DOHH2 (cell line): Measurements from ENCODE around the gene UNC5B.

ENCODE experiments used
- H3F3A ChIP-seq: fragments of 200-600 bp; sonication (generic), shearing (Covaris generic); 2 replicates; pipeline ENCODE4 v1.6.0; 2016; ENCODE audit warnings: antibody characterized with exemption, mild to moderate bottlenecking; ENCODE audit not compliant: control insufficient read depth, insufficient read depth
- H3K27ac ChIP-seq: fragments of 200-600 bp; sonication (generic); 2 replicates; pipeline ENCODE4 v1.5.1; 2014; ENCODE audit warnings: low read depth, mild to moderate bottlenecking, low read length, moderate library complexity
- H3K27me3 ChIP-seq: fragments of 200-600 bp; sonication (generic); 2 replicates; pipeline ENCODE4 v1.6.1; 2014; ENCODE audit warnings: mild to moderate bottlenecking, low read length, mixed read lengths; ENCODE audit not compliant: control insufficient read depth
- H3K36me3 ChIP-seq: fragments of 200-600 bp; sonication (generic); 2 replicates; pipeline ENCODE4 v1.6.1; 2014; ENCODE audit warnings: mild to moderate bottlenecking, low read length, moderate library complexity, mixed read lengths; ENCODE audit not compliant: control insufficient read depth
- H3K4me1 ChIP-seq: fragments of 200-600 bp; sonication (generic); 2 replicates; pipeline ENCODE4 v1.6.1; 2014; ENCODE audit warnings: mild to moderate bottlenecking, low read length, mixed read lengths; ENCODE audit not compliant: control insufficient read depth
- H3K4me2 ChIP-seq: fragments of 200-600 bp; sonication (generic); 2 replicates; pipeline ENCODE4 v1.6.0; 2014; ENCODE audit warnings: mild to moderate bottlenecking, low read length, moderate library complexity
- H3K4me3 ChIP-seq: fragments of 200-600 bp; sonication (generic); 2 replicates; pipeline ENCODE4 v1.5.1; 2014; ENCODE audit warnings: mild to moderate bottlenecking, low read length, mixed read lengths
- H3K79me2 ChIP-seq: fragments of 200-600 bp; sonication (generic); 2 replicates; pipeline ENCODE4 v1.6.1; 2014; ENCODE audit warnings: mild to moderate bottlenecking, low read length, mixed read lengths; ENCODE audit not compliant: control insufficient read depth
- H3K9me2 ChIP-seq: fragments of 200-600 bp; sonication (generic); replicated peaks from 2 replicates; pipeline ENCODE4 v1.6.1; 2014; ENCODE audit warnings: mild to moderate bottlenecking, low read length, mixed read lengths; ENCODE audit not compliant: control insufficient read depth
- H3K9me3 ChIP-seq: fragments of 200-600 bp; sonication (generic); 2 replicates; pipeline ENCODE4 v1.6.1; 2014; ENCODE audit warnings: antibody characterized with exemption, low read length, mixed read lengths; ENCODE audit not compliant: control insufficient read depth, insufficient read depth
- H4K20me1 ChIP-seq: fragments of 200-600 bp; sonication (generic); 2 replicates; pipeline ENCODE4 v1.6.0; 2014; ENCODE audit warnings: low read depth, mild to moderate bottlenecking, antibody characterized with exemption, low read length, moderate library complexity; ENCODE audit not compliant: control insufficient read depth, insufficient read depth
- EZH2phosphoT487 ChIP-seq: fragments of 200-600 bp; sonication (generic); IDR thresholded peaks from 2 replicates; pipeline ENCODE4 v1.6.1; 2017; ENCODE audit warnings: borderline replicate concordance, mild to moderate bottlenecking, antibody characterized with exemption, low read length, moderate library complexity, mixed read lengths
- TF ChIP-seq, protein P1 (sequence below): fragments of 200-600 bp; sonication (generic); IDR thresholded peaks from one replicate; pipeline ENCODE4 v1.5.1; 2014; ENCODE audit warnings: antibody characterized with exemption, mild to moderate bottlenecking, low read depth, low read length; ENCODE audit not compliant: poor library complexity, severe bottlenecking

Gene UNC5B

GRCh38 chr10:71234970-71235685, 22.8 kb downstream of the UNC5B start:
- no peaks in the 10 kb centered on the region for H3K36me3 ChIP-seq
- H3F3A ChIP-seq: no peaks in the 10 kb centered on the region
- TF ChIP-seq, protein P1, sequence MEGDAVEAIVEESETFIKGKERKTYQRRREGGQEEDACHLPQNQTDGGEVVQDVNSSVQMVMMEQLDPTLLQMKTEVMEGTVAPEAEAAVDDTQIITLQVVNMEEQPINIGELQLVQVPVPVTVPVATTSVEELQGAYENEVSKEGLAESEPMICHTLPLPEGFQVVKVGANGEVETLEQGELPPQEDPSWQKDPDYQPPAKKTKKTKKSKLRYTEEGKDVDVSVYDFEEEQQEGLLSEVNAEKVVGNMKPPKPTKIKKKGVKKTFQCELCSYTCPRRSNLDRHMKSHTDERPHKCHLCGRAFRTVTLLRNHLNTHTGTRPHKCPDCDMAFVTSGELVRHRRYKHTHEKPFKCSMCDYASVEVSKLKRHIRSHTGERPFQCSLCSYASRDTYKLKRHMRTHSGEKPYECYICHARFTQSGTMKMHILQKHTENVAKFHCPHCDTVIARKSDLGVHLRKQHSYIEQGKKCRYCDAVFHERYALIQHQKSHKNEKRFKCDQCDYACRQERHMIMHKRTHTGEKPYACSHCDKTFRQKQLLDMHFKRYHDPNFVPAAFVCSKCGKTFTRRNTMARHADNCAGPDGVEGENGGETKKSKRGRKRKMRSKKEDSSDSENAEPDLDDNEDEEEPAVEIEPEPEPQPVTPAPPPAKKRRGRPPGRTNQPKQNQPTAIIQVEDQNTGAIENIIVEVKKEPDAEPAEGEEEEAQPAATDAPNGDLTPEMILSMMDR: no peak
- TF ChIP-seq EZH2phosphoT487: no peak
- H3K79me2 ChIP-seq: no peaks in the 10 kb centered on the region
- no peaks in the 10 kb centered on the region for H3K9me3 ChIP-seq
- H3K27ac ChIP-seq: no peak overlapping the region
- H3K4me2 ChIP-seq: no peak overlapping the region
- peaks cover 14% of the 10 kb centered on the region for H3K27me3 ChIP-seq
- no peaks in the 10 kb centered on the region for H4K20me1 ChIP-seq
- H3K4me1 ChIP-seq: peaks cover under 1% of the 10 kb centered on the region
- H3K9me2 ChIP-seq: no peaks in the 10 kb centered on the region
- H3K4me3 ChIP-seq: no peak overlapping the region

DNA sequence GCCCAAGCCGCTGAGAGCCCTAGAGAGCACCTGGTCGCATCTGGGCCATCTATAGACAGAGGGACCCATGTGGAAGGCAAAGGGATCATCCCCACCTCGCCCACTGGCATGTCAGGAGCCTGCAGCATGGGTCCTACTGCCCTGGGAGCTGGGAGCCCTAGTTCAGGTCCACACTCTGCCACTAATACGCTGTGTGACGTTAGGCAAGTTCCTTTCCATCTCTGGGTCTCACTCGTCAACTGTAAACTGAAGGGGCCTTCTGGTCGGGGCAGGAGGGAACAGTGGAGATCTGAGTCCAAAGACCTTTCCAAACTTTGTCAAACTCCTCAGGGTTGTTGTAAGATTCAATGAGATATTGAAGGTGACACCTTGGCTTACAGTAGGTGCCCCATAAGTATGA, 23.4 kb downstream of the UNC5B start:
- Histone ChIP-seq H3K4me3 (no peak overlapping the region), H3K79me2 (no peaks in the 10 kb centered on the region), H3K36me3 (no peaks in the 10 kb centered on the region), H3K9me2 (no peaks in the 10 kb centered on the region), H3F3A (no peaks in the 10 kb centered on the region), H3K4me2 (no peak overlapping the region), H3K27ac (no peak overlapping the region), H4K20me1 (no peaks in the 10 kb centered on the region), H3K27me3 (peaks cover 14% of the 10 kb centered on the region), H3K4me1 (peaks cover 7% of the 10 kb centered on the region), H3K9me3 (no peaks in the 10 kb centered on the region)
- TF ChIP-seq EZH2phosphoT487: no peak
- TF ChIP-seq, protein P1: no peak

DNA sequence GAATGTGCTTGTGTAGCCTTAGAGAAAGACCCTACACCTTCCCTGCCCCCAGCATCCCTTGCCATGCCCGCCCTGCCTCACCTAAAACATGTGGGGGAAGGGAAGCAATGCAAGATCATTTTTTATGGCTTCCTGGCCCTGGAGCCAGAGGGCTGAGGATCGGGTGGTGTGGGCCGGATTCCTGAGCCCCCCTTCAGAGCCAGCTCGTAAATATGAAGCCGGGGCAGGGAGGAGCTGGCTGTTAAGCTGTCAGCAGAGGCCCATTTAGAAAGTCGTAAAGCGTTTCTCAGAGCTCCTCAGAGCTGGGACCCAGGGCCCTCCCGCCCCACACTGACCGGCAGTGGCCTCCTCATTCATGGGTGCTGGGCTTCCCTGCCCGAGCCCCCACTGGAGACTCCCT, 23.9 kb downstream of the UNC5B start:
- peaks cover 14% of the 10 kb centered on the region for H3K27me3 ChIP-seq
- no peaks in the 10 kb centered on the region for H3F3A ChIP-seq
- H3K4me1 ChIP-seq: peaks cover 8% of the 10 kb centered on the region
- H3K4me2 ChIP-seq: no peak overlapping the region
- no peak overlapping the region for H3K27ac ChIP-seq
- H3K36me3 ChIP-seq: no peaks in the 10 kb centered on the region
- no peak overlapping the region for H3K4me3 ChIP-seq
- TF ChIP-seq, protein P1: no peak
- no peak for TF ChIP-seq EZH2phosphoT487
- no peaks in the 10 kb centered on the region for H3K9me3 ChIP-seq
- no peaks in the 10 kb centered on the region for H4K20me1 ChIP-seq
- no peaks in the 10 kb centered on the region for H3K9me2 ChIP-seq
- H3K79me2 ChIP-seq: no peaks in the 10 kb centered on the region
